SW 1271 (cell line): ENCODE results near the gene LMNA.

Source experiments
- DNase-seq, 2 experiments: peaks; one replicate each; lab custom pipeline; 2025; lab: John Stamatoyannopoulos, UW

The LMNA gene

DNA sequence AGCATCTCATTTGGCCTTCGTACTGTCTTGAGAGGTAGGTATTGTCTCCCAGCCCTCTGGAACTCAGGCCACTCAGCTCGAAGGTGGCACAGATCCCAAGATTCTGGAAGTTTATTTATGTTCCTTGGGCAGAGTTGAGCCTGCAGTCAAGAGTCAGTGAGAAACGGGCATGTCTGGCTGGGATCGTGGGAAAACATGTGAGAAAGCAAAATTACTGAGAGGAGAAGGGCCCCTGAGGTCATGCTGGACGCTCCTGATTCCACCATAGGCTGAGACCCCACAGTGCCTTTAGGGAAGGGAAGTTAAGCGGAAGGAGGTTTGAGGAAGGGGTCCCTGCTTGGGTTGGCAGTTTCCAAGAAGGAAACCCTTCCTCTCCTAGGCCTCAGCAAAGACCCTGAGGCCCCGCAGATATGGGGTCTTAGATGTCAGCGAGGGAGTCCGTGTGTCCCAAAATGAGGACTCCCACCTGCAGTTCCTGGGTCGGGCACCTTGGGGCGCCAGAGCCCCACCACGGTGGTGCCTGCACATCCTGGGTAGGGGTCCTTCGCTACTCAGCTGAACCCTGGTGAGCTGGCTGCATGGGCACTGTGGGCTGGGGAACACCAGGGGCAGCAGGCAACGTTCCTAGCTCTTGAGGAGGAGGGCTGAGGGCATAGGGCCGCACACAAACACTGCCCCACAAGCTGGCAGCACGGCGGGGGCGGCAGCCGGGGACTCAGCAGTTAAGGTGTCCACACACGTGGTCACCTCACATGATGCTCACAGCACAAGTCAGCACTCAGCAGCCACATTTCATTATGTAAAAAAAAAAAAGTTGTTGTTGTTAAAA, 26.6 kb downstream of the LMNA start:
- no peak for DNase-seq

- DNase-seq, result no peak
These were observed 29.4 kb downstream of the LMNA start for GRCh38 chr1:156143765-156144489.

DNA sequence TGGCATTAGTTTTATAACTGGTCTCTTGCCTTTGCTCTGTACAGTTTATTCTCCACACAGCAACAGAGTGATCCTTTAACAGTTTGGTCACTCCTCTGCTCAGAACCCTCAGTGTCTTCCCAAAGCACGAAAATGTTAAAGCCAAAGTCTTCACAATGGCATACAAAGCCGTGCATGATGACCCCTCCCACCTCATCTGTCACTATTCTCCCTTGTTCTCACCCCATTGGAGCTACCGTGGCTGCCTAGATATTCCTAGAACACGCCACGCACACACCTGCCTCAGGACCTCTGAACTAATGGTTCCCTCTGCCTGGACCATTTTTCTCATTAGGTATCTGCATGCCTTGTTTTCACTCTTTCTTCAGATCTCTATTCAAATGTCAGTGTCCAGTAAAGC, 30.2 kb downstream of the LMNA start:
- DNase-seq, result no peak

GRCh38 chr1:156145650-156146019, 31.1 kb downstream of the LMNA start:
- no peak for DNase-seq

- DNase-seq, result peak in 1 of 2 experiments; percentile 81
These were observed 31.7 kb downstream of the LMNA start for GRCh38 chr1:156146020-156146768.

DNA sequence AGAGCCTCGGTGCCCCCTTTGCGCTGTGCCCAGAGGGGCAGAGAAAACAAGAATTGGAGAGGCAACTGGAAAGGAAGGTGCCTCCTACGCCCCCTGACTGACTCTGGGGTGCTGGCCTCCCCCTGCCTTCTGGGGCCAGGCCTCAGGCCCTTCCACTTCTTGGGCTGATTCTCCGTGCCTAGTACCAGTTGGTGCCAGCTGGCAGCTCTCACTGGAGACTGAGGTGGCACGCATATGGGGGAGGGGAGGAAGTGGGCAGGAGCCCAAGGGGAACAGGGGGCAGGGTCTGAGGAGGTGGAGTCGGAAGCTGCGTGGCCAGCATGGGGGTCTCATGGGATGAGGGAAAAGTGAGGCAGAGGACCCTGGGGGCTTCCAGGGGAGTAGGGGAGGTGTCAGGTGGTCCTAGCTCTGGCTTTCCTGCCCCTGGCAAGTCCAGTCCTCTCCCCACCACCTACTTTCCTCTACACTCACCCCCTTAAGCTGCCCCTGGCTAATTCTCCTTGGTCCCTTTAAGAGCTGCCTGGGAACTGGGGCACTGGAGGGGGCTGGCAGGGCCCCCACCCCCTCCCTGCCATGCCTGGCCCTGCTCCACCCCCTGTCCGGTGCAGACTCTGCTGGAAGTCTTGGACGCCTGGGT, 32.4 kb downstream of the LMNA start:
- no peak for DNase-seq

DNA sequence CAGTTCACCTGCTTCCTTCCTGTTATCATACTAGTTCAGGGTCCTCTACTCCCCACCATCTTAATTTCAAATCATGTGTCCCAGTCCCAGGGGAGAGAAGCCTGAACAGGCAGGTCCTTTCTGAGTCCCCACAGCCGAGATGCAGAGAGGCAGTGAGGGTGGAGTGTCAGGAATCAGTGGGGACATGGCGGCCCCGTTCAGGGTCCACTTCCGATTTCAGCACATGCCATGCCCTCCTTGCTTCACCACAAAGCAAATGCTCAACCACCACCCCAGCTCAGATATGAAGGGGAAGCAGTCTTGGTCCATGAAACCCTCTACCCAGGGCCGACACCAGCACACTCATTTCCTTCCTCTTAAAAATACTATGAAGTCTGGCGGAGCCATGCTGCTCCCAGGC, 33.7 kb downstream of the LMNA start:
- DNase-seq, result no peak

- DNase-seq, result no peak
These were observed 35.1 kb downstream of the LMNA start for GRCh38 chr1:156149374-156150332.

GRCh38 chr1:156150333-156151011, 36.0 kb downstream of the LMNA start:
- DNase-seq, result no peak

- DNase-seq, result no peak
These were observed 36.7 kb downstream of the LMNA start for GRCh38 chr1:156151093-156151688.

DNA sequence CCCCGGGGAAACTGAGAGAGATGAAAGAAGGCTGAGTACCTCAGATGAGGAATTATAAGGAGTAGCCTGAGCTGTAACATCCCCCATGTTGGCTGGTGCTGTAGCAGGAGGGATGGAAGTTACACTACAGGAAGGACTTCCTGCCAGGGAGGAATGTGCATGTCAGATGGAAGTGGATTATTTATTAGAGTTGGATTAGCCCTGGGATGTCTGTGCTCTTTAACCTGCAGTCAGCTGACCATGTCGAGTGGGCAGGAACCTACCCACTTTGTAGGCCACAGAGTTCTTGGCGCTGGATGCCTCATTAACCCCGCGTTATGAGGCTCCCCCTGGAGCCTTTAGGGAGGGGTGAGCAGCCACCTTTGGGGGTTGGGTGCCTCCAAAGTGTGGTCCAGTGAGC, 38.1 kb downstream of the LMNA start:
- DNase-seq, result no peak

DNA sequence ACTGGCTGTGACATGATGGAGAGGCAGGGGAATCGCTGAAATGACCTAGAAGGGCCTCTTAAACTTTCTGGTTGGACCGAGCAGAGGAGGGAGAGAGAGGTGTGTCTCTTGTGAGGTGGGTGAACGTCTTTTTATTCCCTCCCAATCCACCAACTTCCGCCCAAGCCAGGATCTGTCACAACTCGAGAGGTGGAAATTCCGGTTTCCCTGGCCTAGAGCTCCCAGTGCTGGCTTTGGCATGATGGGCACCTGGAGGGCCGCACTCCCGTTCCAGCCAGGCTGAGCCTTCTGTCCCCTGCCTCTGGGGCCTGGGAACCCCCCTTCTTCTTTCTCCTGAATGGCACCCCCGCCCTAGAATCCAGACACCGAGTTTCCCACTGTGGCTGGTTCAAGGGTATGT, 38.9 kb downstream of the LMNA start, which contains the start of gene SEMA4A:
TSS of gene SEMA4A (plus strand) at position 224 of the 400 bp plus-strand sequence. CDS start 994 bp downstream, outside the sequence.
- DNase-seq, result no peak

GRCh38 chr1:156154317-156154749, 39.8 kb downstream of the LMNA start:
- DNase-seq, result no peak

DNA sequence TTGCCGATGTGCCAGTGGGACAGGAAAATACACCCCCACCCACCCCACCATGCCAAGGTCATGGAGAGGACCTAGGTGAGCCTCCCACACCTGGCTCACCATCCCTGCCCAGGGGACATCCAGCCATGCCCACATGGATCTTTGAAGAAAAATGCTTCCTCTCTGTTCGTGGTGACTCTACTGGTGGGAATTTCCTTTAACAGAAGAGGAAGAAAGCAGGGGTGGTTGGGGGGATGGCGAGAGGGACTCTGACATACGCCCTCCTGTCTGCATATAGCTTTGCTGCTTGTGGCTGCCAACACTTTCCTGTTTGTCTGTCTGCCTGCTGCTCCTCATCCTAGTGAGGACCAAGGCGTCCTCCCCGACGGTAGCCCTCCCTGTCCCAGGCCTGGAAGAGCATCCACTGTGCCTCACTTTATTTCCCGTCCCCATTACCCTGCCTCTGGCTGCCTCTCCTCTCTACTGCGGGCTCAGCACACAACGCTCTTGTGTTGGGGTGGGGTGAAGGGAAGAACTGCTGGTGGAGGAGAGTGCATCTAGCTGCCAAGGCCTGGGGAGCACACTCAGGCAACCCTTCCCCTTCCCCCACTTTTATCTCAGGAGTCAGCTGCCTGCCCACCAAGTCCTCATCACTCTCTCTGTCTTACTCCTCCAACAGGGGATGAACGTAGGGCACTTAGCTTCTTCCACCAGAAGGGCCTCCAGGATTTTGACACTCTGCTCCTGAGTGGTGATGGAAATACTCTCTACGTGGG, 41.4 kb downstream of the LMNA start:
- DNase-seq, result no peak

- DNase-seq, result no peak
These were observed 43.0 kb downstream of the LMNA start for GRCh38 chr1:156157506-156157905.

- no peak for DNase-seq
These were observed 43.5 kb downstream of the LMNA start for GRCh38 chr1:156157966-156158365.

GRCh38 chr1:156160000-156160742, 45.7 kb downstream of the LMNA start:
- DNase-seq, result no peak

GRCh38 chr1:156160743-156161171, 46.2 kb downstream of the LMNA start:
- no peak for DNase-seq
